Hepatocyte (in vitro differentiated cells): ENCODE measurements around the gene LEMD2. TPM values are rescaled to one million over a fixed set of nuclear protein-coding genes. Genes with fewer than 3 reads are reported as not detected.

Experiments
- DNase-seq: peaks from one replicate; pipeline ENCODE4 v3.0.0-alpha.2; 2016; ENCODE audit warnings: low spot score
- H2AFZ ChIP-seq: fragments of 200-600 bp; sonication (generic); 2 replicates; pipeline ENCODE4 v1.6.0; 2016; ENCODE audit warnings: antibody characterized with exemption, mild to moderate bottlenecking
- H3K27ac ChIP-seq: fragments of 200-600 bp; sonication (generic); 2 replicates; pipeline ENCODE4 v1.5.1; 2016; ENCODE audit warnings: mild to moderate bottlenecking
- H3K27me3 ChIP-seq: fragments of 200-600 bp; sonication (generic); 2 replicates; pipeline ENCODE4 v1.6.1; 2016
- H3K36me3 ChIP-seq: fragments of 200-600 bp; sonication (generic); replicated peaks from 2 replicates; pipeline ENCODE4 v1.5.1; 2016; ENCODE audit warnings: low read depth; ENCODE audit not compliant: insufficient read depth
- H3K4me1 ChIP-seq: fragments of 200-600 bp; sonication (generic); 2 replicates; pipeline ENCODE4 v1.5.1; 2016; ENCODE audit warnings: mild to moderate bottlenecking, moderate library complexity; ENCODE audit not compliant: insufficient read depth
- H3K4me2 ChIP-seq: fragments of 200-600 bp; sonication (generic); 2 replicates; pipeline ENCODE4 v1.6.0; 2016
- H3K4me3 ChIP-seq: fragments of 200-600 bp; sonication (generic); 2 replicates; pipeline ENCODE4 v1.5.1; 2016; ENCODE audit warnings: mild to moderate bottlenecking
- H3K79me2 ChIP-seq: fragments of 200-600 bp; sonication (generic); 2 replicates; pipeline ENCODE4 v1.6.0; 2017; ENCODE audit warnings: mild to moderate bottlenecking
- H3K9me2 ChIP-seq: fragments of 200-600 bp; sonication (generic); replicated peaks from 2 replicates; pipeline ENCODE4 v1.6.0; 2017; ENCODE audit warnings: mild to moderate bottlenecking; ENCODE audit not compliant: insufficient read depth
- H3K9me3 ChIP-seq: fragments of 200-600 bp; sonication (generic); 2 replicates; pipeline ENCODE4 v1.5.1; 2016; ENCODE audit warnings: low read depth, mild to moderate bottlenecking
- H4K20me1 ChIP-seq: fragments of 200-600 bp; sonication (generic); 2 replicates; pipeline ENCODE4 v1.6.0; 2016; ENCODE audit warnings: mild to moderate bottlenecking; ENCODE audit not compliant: insufficient read depth, poor library complexity, severe bottlenecking
- EZH2 ChIP-seq: fragments of 200-600 bp; sonication (generic); IDR thresholded peaks from 2 replicates; pipeline ENCODE4 v1.6.1; 2016; ENCODE audit warnings: antibody characterized with exemption, mild to moderate bottlenecking, borderline replicate concordance
- EZH2phosphoT487 ChIP-seq: fragments of 200-600 bp; sonication (generic); IDR thresholded peaks from one replicate; pipeline ENCODE4 v1.6.1; 2018; ENCODE audit warnings: antibody characterized with exemption, mild to moderate bottlenecking, low read depth, moderate library complexity; ENCODE audit not compliant: unreplicated experiment, severe bottlenecking
- WGBS: methylation state at CpG from one replicate; pipeline ENCODE4 v1.1.6; 2016; ENCODE audit warnings: low lambda C conversion rate; ENCODE audit errors: missing lambda C conversion rate; 5-methylcytosine and 5-hydroxymethylcytosine counted together
- polyA plus RNA-seq: library from polyadenylated mRNA; unstranded; fragments of >200 nt; fragmentation: Nextera tagmentation; extraction: Ambion mirVana; gene quantifications from 2 replicates; pipeline ENCODE4 v1.2.1, GENCODE V29; 2016
- total RNA-seq: library from RNA; depleted of rRNA; stranded (reverse); fragments of >200 nt; gene quantifications from 2 replicates; pipeline ENCODE4 v1.2.3, GENCODE V29; 2014
- TF ChIP-seq, protein P1 (sequence below): fragments of 200-600 bp; sonication (generic); IDR thresholded peaks from 2 replicates; pipeline ENCODE4 v1.5.1; 2016; ENCODE audit warnings: antibody characterized with exemption, mild to moderate bottlenecking; ENCODE audit not compliant: poor library complexity

Gene LEMD2
- total and polyA plus RNA-seq, 2 experiments from 2014 or later = 38.1 to 66.3 TPM

DNA sequence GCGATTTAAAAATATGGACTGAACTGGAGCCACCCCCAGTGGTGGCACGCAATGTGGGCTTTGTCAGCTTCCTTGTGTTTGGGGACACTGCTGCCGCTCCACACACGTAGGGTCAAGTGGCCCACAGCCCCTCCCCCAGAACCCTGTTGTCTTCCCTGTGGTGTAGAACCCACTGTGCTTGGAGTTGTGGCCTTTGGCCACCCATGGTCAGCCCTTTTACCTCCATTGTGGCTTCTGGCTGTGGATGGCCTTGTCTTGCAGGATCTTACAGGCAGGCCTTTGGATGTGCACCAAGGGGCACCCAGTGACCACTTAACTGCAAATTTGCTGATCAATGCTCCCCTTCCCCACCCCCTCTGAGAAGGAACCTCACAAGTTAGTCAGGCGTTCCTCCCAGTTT, 2.0 kb upstream of the LEMD2 start:
- TF ChIP-seq EZH2 = no peak
- TF ChIP-seq, protein P1, sequence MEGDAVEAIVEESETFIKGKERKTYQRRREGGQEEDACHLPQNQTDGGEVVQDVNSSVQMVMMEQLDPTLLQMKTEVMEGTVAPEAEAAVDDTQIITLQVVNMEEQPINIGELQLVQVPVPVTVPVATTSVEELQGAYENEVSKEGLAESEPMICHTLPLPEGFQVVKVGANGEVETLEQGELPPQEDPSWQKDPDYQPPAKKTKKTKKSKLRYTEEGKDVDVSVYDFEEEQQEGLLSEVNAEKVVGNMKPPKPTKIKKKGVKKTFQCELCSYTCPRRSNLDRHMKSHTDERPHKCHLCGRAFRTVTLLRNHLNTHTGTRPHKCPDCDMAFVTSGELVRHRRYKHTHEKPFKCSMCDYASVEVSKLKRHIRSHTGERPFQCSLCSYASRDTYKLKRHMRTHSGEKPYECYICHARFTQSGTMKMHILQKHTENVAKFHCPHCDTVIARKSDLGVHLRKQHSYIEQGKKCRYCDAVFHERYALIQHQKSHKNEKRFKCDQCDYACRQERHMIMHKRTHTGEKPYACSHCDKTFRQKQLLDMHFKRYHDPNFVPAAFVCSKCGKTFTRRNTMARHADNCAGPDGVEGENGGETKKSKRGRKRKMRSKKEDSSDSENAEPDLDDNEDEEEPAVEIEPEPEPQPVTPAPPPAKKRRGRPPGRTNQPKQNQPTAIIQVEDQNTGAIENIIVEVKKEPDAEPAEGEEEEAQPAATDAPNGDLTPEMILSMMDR = no peak
- no peak for TF ChIP-seq EZH2phosphoT487
- Histone ChIP-seq H3K4me2 (no peak overlapping the region), H2AFZ (no peak overlapping the region), H3K9me3 (no peaks in the 10 kb centered on the region), H3K79me2 (peaks cover 28% of the 10 kb centered on the region), H3K27me3 (no peaks in the 10 kb centered on the region), H3K27ac (no peak overlapping the region), H4K20me1 (peaks cover 21% of the 10 kb centered on the region), H3K9me2 (no peaks in the 10 kb centered on the region), H3K36me3 (no peaks in the 10 kb centered on the region), H3K4me1 (peaks cover 30% of the 10 kb centered on the region), H3K4me3 (no peak overlapping the region)
- WGBS = 95% methylated on average over 5 of the region's 5 CpGs
- DNase-seq = no peak

DNA sequence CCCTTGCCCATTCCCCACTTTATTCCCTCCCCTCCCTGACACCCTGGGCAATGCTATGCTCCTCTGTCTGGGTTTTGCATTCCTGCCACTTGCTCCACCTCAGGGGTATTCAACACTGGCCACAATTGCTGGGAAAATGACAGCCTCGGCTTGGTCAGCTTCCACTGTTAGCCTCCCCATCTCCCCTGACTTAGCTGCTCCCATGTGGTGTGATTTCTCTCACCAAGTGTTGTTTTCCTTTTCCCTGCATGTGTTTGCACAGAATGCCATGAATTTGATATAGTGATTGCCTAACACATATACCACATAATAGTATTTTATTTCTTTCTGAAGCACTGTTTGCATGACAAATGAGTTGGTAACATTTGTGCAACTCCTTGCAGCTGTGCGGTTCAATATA, 1.4 kb upstream of the LEMD2 start:
- no peaks in the 10 kb centered on the region for H3K36me3 ChIP-seq
- H4K20me1 ChIP-seq = peaks cover 27% of the 10 kb centered on the region
- no peak for DNase-seq
- peaks cover 35% of the 10 kb centered on the region for H3K4me1 ChIP-seq
- TF ChIP-seq EZH2 (no peak), EZH2phosphoT487 (no peak)
- TF ChIP-seq, protein P1 = no peak
- H3K9me3 ChIP-seq = no peaks in the 10 kb centered on the region
- H3K4me2 ChIP-seq = no peak overlapping the region
- 89% methylated on average over 2 of the region's 2 CpGs for WGBS
- peaks cover 33% of the 10 kb centered on the region for H3K79me2 ChIP-seq
- no peaks in the 10 kb centered on the region for H3K27me3 ChIP-seq
- no peaks in the 10 kb centered on the region for H3K9me2 ChIP-seq
- H3K4me3 ChIP-seq = no peak overlapping the region
- H3K27ac ChIP-seq = no peak overlapping the region
- no peak overlapping the region for H2AFZ ChIP-seq

DNA sequence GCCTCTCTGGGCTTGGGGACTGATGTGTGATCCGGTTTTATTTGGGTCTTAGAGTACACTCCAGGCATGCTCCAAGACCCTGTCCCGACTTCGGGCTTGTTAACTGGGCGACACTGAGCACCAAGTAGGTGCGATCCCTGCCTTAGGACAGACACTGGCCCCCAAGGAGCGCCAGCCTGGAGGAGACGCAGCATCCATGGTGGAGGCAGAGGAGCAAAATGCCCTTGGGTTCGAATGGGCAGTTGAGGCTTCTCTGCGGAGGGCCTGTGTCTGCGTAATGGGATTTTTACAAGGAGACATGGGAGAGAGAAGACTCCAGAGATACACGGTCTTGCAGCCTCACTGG, 593 bp upstream of the LEMD2 start:
- Histone ChIP-seq H3K9me3 (no peaks in the 10 kb centered on the region), H3K4me3 (peak overlapping the region; percentile 15), H3K27ac (peak overlapping the region; percentile 54), H3K4me1 (peaks cover 33% of the 10 kb centered on the region), H3K36me3 (no peaks in the 10 kb centered on the region), H3K27me3 (no peaks in the 10 kb centered on the region), H2AFZ (peak overlapping the region; percentile 99), H3K4me2 (peak overlapping the region; percentile 79), H3K79me2 (peaks cover 42% of the 10 kb centered on the region), H3K9me2 (no peaks in the 10 kb centered on the region), H4K20me1 (peaks cover 35% of the 10 kb centered on the region)
- 92% methylated on average over 11 of the region's 11 CpGs for WGBS
- DNase-seq = no peak
- TF ChIP-seq EZH2 (no peak), EZH2phosphoT487 (no peak)
- TF ChIP-seq, protein P1 = no peak
